ENCODE data around the gene FBN2.

- TF ChIP-seq, protein P1, sequence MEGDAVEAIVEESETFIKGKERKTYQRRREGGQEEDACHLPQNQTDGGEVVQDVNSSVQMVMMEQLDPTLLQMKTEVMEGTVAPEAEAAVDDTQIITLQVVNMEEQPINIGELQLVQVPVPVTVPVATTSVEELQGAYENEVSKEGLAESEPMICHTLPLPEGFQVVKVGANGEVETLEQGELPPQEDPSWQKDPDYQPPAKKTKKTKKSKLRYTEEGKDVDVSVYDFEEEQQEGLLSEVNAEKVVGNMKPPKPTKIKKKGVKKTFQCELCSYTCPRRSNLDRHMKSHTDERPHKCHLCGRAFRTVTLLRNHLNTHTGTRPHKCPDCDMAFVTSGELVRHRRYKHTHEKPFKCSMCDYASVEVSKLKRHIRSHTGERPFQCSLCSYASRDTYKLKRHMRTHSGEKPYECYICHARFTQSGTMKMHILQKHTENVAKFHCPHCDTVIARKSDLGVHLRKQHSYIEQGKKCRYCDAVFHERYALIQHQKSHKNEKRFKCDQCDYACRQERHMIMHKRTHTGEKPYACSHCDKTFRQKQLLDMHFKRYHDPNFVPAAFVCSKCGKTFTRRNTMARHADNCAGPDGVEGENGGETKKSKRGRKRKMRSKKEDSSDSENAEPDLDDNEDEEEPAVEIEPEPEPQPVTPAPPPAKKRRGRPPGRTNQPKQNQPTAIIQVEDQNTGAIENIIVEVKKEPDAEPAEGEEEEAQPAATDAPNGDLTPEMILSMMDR (IDR thresholded peaks at IDR 0.05) = no peak
- TF ChIP-seq EP300 (IDR thresholded peaks at IDR 0.05) = no peak
- no peak for TF ChIP-seq POLR2A (IDR thresholded peaks at IDR 0.05)
Observed at GRCh38 chr5:128462330-128462729, 75.7 kb downstream of the FBN2 start.
